GM12878 (cell line): ENCODE measurements around the gene IFNK. TPM values are rescaled to one million over a fixed set of nuclear protein-coding genes. Genes with fewer than 3 reads are reported as not detected.

Experiments used
- ATAC-seq: fragments of 200-7000 bp; cut with Tn5 transposase; 3 replicates; pipeline ENCODE4 v1.9.1; 2020; ENCODE audit warnings: mild to moderate bottlenecking, moderate library complexity
- BruUV-seq: library from RNA; stranded (reverse); fragments of 400-500 nt; replicated peaks from 2 replicates; lab custom pipeline; 2021; lab: Mats Ljungman, UMichigan
- CTCF ChIA-PET: fragments of 300-600 bp; sonication (Branson Sonifier 250); formaldehyde crosslinking; extraction: SDS; loops from one replicate; lab custom pipeline; 2021; ENCODE audit warnings: inconsistent platforms; lab: Yijun Ruan, JAX
- POLR2A ChIA-PET: fragments of 350-600 bp; formaldehyde crosslinking; extraction: SDS; loops from one replicate; lab custom pipeline; 2021; ENCODE audit warnings: inconsistent platforms; lab: Charles Lee
- RAD21 ChIA-PET: fragments of 300-600 bp; sonication (Branson Sonifier 250); formaldehyde crosslinking; loops from one replicate; lab custom pipeline; 2023; ENCODE audit warnings: antibody characterized with exemption; ENCODE audit not compliant: unreplicated experiment; lab: Charles Lee
- SMC1A ChIA-PET: fragments of 300-600 bp; sonication (Branson Sonifier 250); formaldehyde crosslinking; loops from one replicate; lab custom pipeline; 2023; ENCODE audit not compliant: unreplicated experiment, uncharacterized antibody; lab: Charles Lee
- DNase-seq: peaks from one replicate; pipeline ENCODE4 v3.0.0-alpha.2; 2011; ENCODE audit warnings: low read depth, low spot score
- FAIRE-seq: peaks from 3 replicates; lab custom pipeline; 2011; peaks lifted over from hg19 to GRCh38; lab: Jason Lieb, UNC
- H2AFZ ChIP-seq: 2 replicates; pipeline ENCODE4 v1.6.0; 2011; ENCODE audit warnings: low read depth, low read length, control low read depth; ENCODE audit not compliant: control insufficient read depth
- H3K27ac ChIP-seq: 2 replicates; pipeline ENCODE4 v1.5.1; 2011; ENCODE audit warnings: control low read depth; ENCODE audit not compliant: control insufficient read depth, insufficient read depth
- H3K27me3 ChIP-seq, 2 experiments: replicated peaks in 1 of 2; 2 replicates each; pipeline versions ENCODE4 v1.6.0 to v1.6.1; 2011; ENCODE audit warnings: low read length in 1 of 2; ENCODE audit not compliant: control insufficient read depth in 2 of 2, insufficient read depth in 2 of 2
- H3K36me3 ChIP-seq, 2 experiments: 2 replicates each; pipeline ENCODE4 v1.5.1; 2011; ENCODE audit warnings: low read length in 1 of 2; ENCODE audit not compliant: control insufficient read depth in 2 of 2, insufficient read depth in 2 of 2
- H3K4me1 ChIP-seq: 2 replicates; pipeline ENCODE4 v1.6.1; 2011; ENCODE audit warnings: mild to moderate bottlenecking, low read length, moderate library complexity, mixed read lengths; ENCODE audit not compliant: control insufficient read depth, insufficient read depth
- H3K4me2 ChIP-seq: 2 replicates; pipeline ENCODE4 v1.6.0; 2011; ENCODE audit warnings: control low read depth; ENCODE audit not compliant: control insufficient read depth, insufficient read depth
- H3K4me3 ChIP-seq: fragments of 200-600 bp; sonication (generic); 2 replicates; pipeline ENCODE4 v1.5.1; 2016
- H3K79me2 ChIP-seq: 2 replicates; pipeline ENCODE4 v1.6.0; 2011; ENCODE audit warnings: low read length; ENCODE audit not compliant: control insufficient read depth, insufficient read depth
- H3K9ac ChIP-seq: 2 replicates; pipeline ENCODE4 v1.8.0; 2011; ENCODE audit warnings: low read length, control low read depth, mixed read lengths; ENCODE audit not compliant: control insufficient read depth, insufficient read depth
- H3K9me3 ChIP-seq: replicated peaks from 3 replicates; pipeline ENCODE4 v1.5.1; 2011; ENCODE audit warnings: mild to moderate bottlenecking, low read length; ENCODE audit not compliant: control insufficient read depth, insufficient read depth
- H4K20me1 ChIP-seq: 2 replicates; pipeline ENCODE4 v1.6.0; 2011; ENCODE audit not compliant: control insufficient read depth, insufficient read depth
- CTCF ChIP-seq, 3 experiments: IDR thresholded peaks in 2 of 3; conservative IDR thresholded peaks in 1 of 3; 2 replicates each; pipeline ENCODE4 v1.5.1; 2011; ENCODE audit warnings: low read depth in 3 of 3, low read length in 3 of 3, mild to moderate bottlenecking in 3 of 3, control low read depth in 2 of 3, moderate library complexity in 2 of 3, inconsistent platforms in 1 of 3, mixed read lengths in 1 of 3; ENCODE audit not compliant: control insufficient read depth in 2 of 3, insufficient read depth in 1 of 3; ENCODE audit errors: extremely low read depth in 1 of 3
- DPF2 ChIP-seq: fragments of 450-650 bp; IDR thresholded peaks from 2 replicates; pipeline ENCODE4 v1.6.1; 2017; ENCODE audit warnings: mild to moderate bottlenecking
- EZH2 ChIP-seq: IDR thresholded peaks from 2 replicates; pipeline ENCODE4 v1.6.1; 2012; ENCODE audit warnings: low read depth, mild to moderate bottlenecking, control low read depth, inconsistent platforms, low read length, borderline replicate concordance; ENCODE audit not compliant: control insufficient read depth
- GATAD2B ChIP-seq: fragments of 450-650 bp; conservative IDR thresholded peaks from 2 replicates; pipeline ENCODE4 v1.6.1; 2017; ENCODE audit warnings: low read depth, mild to moderate bottlenecking, moderate library complexity
- PML ChIP-seq: IDR thresholded peaks from 2 replicates; pipeline ENCODE4 v1.6.1; 2012; ENCODE audit warnings: low read length, inconsistent platforms
- TARDBP ChIP-seq: IDR thresholded peaks from 2 replicates; pipeline ENCODE4 v1.6.1; 2016; ENCODE audit warnings: borderline replicate concordance
- TCF3 ChIP-seq: IDR thresholded peaks from 2 replicates; pipeline ENCODE4 v1.6.1; 2012; ENCODE audit warnings: low read depth, mild to moderate bottlenecking, low read length, borderline replicate concordance; ENCODE audit not compliant: insufficient read depth
- ZBTB4 ChIP-seq: fragments of 450-650 bp; formaldehyde crosslinking; IDR thresholded peaks from 2 replicates; pipeline ENCODE4 v1.4.0; 2022; ENCODE audit warnings: mild to moderate bottlenecking, moderate library complexity
- ZNF217 ChIP-seq: fragments of 450-650 bp; IDR thresholded peaks from 2 replicates; pipeline ENCODE4 v1.6.1; 2017; ENCODE audit warnings: antibody characterized with exemption, mild to moderate bottlenecking
- WGBS: methylation state at CpG from one replicate; pipeline ENCODE4 v1.1.6; 2016; ENCODE audit warnings: low lambda C conversion rate; ENCODE audit not compliant: insufficient replicate concordance, insufficient coverage; ENCODE audit errors: missing lambda C conversion rate; 5-methylcytosine and 5-hydroxymethylcytosine counted together
- in situ Hi-C: fragments of 300-500 bp; cut with MboI; formaldehyde crosslinking; loops from 9 replicates; pipeline ENCODE4 v1.14.3; 2018; ENCODE audit warnings: mixed read lengths
- intact Hi-C: fragments of 100-400 bp; cut with micrococcal nuclease; formaldehyde crosslinking; loops from one replicate; pipeline ENCODE4 v1.14.2; 2022; ENCODE audit not compliant: unreplicated experiment
- polyA plus RNA-seq, 11 experiments: library from polyadenylated mRNA; depleted of rRNA in 4 of 11; unstranded in 6 of 11; stranded (reverse) in 5 of 11; fragments of >200 nt; fragmentation: Nextera tagmentation in 4 of 11; fragmentation: Illumina TruSeq in 1 of 11; extraction: Ambion mirVana in 4 of 11; extraction: Trizol in 1 of 11; gene quantifications; 1 replicate in 1 of 11; 2 replicates in 10 of 11; pipeline versions ENCODE4 v1.2.1 to v1.2.3, GENCODE V29; 2011 to 2016; ENCODE audit warnings: inconsistent platforms in 2 of 11, missing spikeins in 2 of 11, low read depth in 1 of 11
- total RNA-seq, 4 experiments: library from RNA; depleted of rRNA in 3 of 4; stranded (reverse); fragments of >200 nt in 3 of 4; fragmentation: Illumina TruSeq in 1 of 4; extraction: Trizol in 1 of 4; gene quantifications; 2 replicates each; pipeline versions ENCODE4 v1.2.1 to v1.2.3, GENCODE V29; 2013 to 2021
- TF ChIP-seq, protein P1 (sequence below): fragments of 450-650 bp; IDR thresholded peaks from 2 replicates; pipeline ENCODE4 v1.6.1; 2017; ENCODE audit warnings: mild to moderate bottlenecking

The IFNK gene
- total and polyA plus RNA-seq, 10 of the 15 experiments (the other 5 are each of a cell fraction or from before 2014, with no cell fraction given), result 0.06 TPM; not detected in 9

DNA sequence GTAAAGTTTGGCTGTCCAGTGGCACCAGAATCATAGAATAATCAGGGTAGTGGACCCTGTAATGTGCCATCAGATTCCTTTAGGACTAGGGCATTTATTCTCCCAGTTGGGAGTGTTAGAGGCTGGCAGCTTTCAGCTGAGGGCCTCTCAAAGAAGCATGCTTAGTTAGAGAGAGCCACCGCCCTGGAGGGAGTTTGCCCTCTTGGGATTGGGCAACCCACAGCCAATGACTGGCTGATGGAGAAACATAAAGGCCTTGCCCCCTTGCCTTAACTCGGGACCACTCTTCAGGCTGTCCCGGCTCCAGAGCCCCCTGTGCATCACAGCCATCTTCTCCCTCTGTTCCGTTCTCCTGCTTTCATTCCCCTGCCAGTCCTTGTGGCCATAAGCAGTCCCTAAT is 20.5 kb upstream of the IFNK start:
- H3K4me2 ChIP-seq, result no peak overlapping the region
- H4K20me1 ChIP-seq, result no peaks in the 10 kb centered on the region
- no peak for FAIRE-seq
- no peaks in the 10 kb centered on the region for H3K36me3 ChIP-seq
- no peaks in the 10 kb centered on the region for H3K9me3 ChIP-seq
- intact Hi-C loops (no loop called here), in situ Hi-C loops (no loop called here)
- ChIA-PET CTCF (no interaction called here), RAD21 (no interaction called here), POLR2A (no interaction called here), SMC1A (no interaction called here)
- H3K4me1 ChIP-seq, result peaks cover 7% of the 10 kb centered on the region; the same call in 1 of the 2 replicates
- TF ChIP-seq GATAD2B (no peak), EZH2 (no peak), DPF2 (no peak), TCF3 (no peak), CTCF (IDR thresholded peaks at IDR 0.05 in 2 of 3, conservative IDR thresholded peaks at IDR 0.05 in 1 of 3; ENCODE audit: control insufficient read depth in 2 of 3, extremely low read depth in 1 of 3, insufficient read depth in 1 of 3, low read depth in 3 of 3, low read length in 3 of 3) (no peak), TARDBP (no peak), ZNF217 (no peak), PML (no peak), ZBTB4 (CRISPR knock-in tag) (no peak)
- TF ChIP-seq, protein P1, sequence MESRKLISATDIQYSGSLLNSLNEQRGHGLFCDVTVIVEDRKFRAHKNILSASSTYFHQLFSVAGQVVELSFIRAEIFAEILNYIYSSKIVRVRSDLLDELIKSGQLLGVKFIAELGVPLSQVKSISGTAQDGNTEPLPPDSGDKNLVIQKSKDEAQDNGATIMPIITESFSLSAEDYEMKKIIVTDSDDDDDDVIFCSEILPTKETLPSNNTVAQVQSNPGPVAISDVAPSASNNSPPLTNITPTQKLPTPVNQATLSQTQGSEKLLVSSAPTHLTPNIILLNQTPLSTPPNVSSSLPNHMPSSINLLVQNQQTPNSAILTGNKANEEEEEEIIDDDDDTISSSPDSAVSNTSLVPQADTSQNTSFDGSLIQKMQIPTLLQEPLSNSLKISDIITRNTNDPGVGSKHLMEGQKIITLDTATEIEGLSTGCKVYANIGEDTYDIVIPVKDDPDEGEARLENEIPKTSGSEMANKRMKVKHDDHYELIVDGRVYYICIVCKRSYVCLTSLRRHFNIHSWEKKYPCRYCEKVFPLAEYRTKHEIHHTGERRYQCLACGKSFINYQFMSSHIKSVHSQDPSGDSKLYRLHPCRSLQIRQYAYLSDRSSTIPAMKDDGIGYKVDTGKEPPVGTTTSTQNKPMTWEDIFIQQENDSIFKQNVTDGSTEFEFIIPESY, result no peak
- H3K4me3 ChIP-seq, result no peak overlapping the region
- no peak overlapping the region for H3K9ac ChIP-seq
- 37% methylated on average over 4 of the region's 4 CpGs for WGBS
- no TSS peak for BruUV-seq
- H3K27me3 ChIP-seq, result no peaks in the 10 kb centered on the region
- no peaks in the 10 kb centered on the region for H3K79me2 ChIP-seq
- H3K27ac ChIP-seq, result no peak overlapping the region
- ATAC-seq, result no peak; the same call in 2 of the 3 replicates
- no peak for DNase-seq
- H2AFZ ChIP-seq, result no peak overlapping the region
